ENCODE results near the gene BCL2L13. TPM values are rescaled to one million over a fixed set of nuclear protein-coding genes. Genes with fewer than 3 reads are reported as not detected.

Gene BCL2L13
- 47.3 and 49.0 TPM in 2 replicates for total RNA-seq

GRCh38 chr22:17638432-17639246 is at the start of gene BCL2L13:
TSS of gene BCL2L13 (plus strand) at chr22:17638757. CDS start at chr22:17655712, 16,955 bp downstream.

GRCh38 chr22:17628406-17629172 is 10.0 kb upstream of the BCL2L13 start, which contains the start of gene ATP6V1E1:
TSS of gene ATP6V1E1 (minus strand) at chr22:17628749. CDS start at chr22:17628635, 114 bp downstream.

DNA sequence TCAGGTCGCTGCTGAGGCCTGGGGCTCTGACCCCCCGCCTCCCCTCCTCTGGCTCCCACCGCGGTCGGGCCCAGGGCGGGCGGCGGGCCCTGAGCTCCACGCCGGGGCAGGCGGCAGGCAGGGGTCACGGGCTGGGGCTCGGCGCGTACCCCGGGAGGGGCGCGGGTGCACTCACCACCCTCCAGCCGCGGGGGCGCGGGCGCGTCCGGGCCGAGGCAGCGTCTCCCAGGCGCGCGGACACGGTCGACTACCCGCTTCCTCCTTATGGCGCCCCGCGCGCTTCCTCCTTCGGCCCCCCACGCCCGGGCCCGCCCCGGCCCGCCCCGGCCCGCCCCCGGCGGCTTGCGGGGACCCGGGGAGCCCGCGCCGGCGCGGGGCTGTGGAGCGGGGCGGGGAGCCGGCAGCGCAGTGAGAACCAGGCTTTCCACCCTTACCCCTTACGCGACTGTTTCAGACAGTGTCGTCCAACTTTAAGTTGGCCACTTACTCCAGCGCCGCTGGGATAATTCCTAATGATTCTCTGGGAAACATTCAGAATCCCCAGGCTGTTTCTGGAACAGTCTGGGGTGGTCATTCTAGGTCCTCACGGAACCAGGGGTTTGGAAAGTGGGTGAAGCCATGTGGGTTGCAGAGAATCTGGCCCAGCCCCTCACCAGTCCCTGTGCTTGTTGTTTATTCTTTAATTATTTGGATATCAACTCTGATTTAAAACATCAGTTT is 135.8 kb downstream of the BCL2L13 start, which contains the start of gene BID:
BID (minus strand) TSS at position 264 of the 720 bp plus-strand sequence. CDS start 24,353 bp downstream, outside the sequence.

Other genes with a start within 250 kb of the BCL2L13 start
- not detected in 2 replicates for gene SLC25A18, start 75.3 kb upstream of the BCL2L13 start, total RNA-seq
- gene ATP6V1E1, start 10.0 kb upstream of the BCL2L13 start, total RNA-seq, result 123 and 128 TPM in 2 replicates
- 90.5 and 96.7 TPM in 2 replicates for gene BID, start 135.7 kb downstream of the BCL2L13 start, total RNA-seq